KMS-11 (cell line): ENCODE data around the gene FAM107B.

Experiments used
- H2AFZ ChIP-seq: fragments of 200-600 bp; sonication (generic); 2 replicates; pipeline ENCODE4 v1.6.1; 2016; ENCODE audit warnings: antibody characterized with exemption, mixed run types, low read depth
- H3K27ac ChIP-seq: fragments of 200-600 bp; sonication (generic); 2 replicates; pipeline ENCODE4 v1.6.1; 2016; ENCODE audit warnings: mild to moderate bottlenecking, mixed run types
- H3K27me3 ChIP-seq: fragments of 200-600 bp; sonication (generic); 2 replicates; pipeline ENCODE4 v1.6.1; 2017; ENCODE audit warnings: mild to moderate bottlenecking, low read depth, mixed run types, moderate library complexity; ENCODE audit not compliant: insufficient read depth
- H3K36me3 ChIP-seq: fragments of 200-600 bp; sonication (generic); 2 replicates; pipeline ENCODE4 v1.6.1; 2017; ENCODE audit warnings: mild to moderate bottlenecking, mixed run types; ENCODE audit not compliant: insufficient read depth
- H3K4me1 ChIP-seq: fragments of 200-600 bp; sonication (generic); 2 replicates; pipeline ENCODE4 v1.6.1; 2016; ENCODE audit warnings: mild to moderate bottlenecking, low read depth, mixed run types; ENCODE audit not compliant: poor library complexity, severe bottlenecking
- H3K4me2 ChIP-seq: fragments of 200-600 bp; sonication (generic); 2 replicates; pipeline ENCODE4 v1.7.0; 2016; ENCODE audit warnings: mild to moderate bottlenecking, mixed run types
- H3K4me3 ChIP-seq: fragments of 200-600 bp; sonication (generic); IDR thresholded peaks from 2 replicates; pipeline ENCODE4 v1.6.1; 2017; ENCODE audit warnings: low read depth, low read length, mixed read lengths; ENCODE audit not compliant: insufficient read depth
- H3K79me2 ChIP-seq: fragments of 200-600 bp; sonication (generic); 2 replicates; pipeline ENCODE4 v1.6.1; 2016; ENCODE audit warnings: low read depth, mixed run types; ENCODE audit not compliant: insufficient read depth
- H3K9ac ChIP-seq: fragments of 200-600 bp; sonication (generic); 2 replicates; pipeline ENCODE4 v1.6.1; 2016; ENCODE audit warnings: mild to moderate bottlenecking, mixed run types
- H4K20me1 ChIP-seq: fragments of 200-600 bp; sonication (generic); 2 replicates; pipeline ENCODE4 v1.6.1; 2016; ENCODE audit warnings: mild to moderate bottlenecking, mixed run types; ENCODE audit not compliant: insufficient read depth
- TF ChIP-seq, protein P1 (sequence below): fragments of 200-600 bp; sonication (generic); conservative IDR thresholded peaks from 2 replicates; pipeline ENCODE4 v1.6.1; 2017; ENCODE audit warnings: low read depth, mild to moderate bottlenecking, antibody characterized with exemption, low read length, moderate library complexity, mixed read lengths

FAM107B gene

DNA sequence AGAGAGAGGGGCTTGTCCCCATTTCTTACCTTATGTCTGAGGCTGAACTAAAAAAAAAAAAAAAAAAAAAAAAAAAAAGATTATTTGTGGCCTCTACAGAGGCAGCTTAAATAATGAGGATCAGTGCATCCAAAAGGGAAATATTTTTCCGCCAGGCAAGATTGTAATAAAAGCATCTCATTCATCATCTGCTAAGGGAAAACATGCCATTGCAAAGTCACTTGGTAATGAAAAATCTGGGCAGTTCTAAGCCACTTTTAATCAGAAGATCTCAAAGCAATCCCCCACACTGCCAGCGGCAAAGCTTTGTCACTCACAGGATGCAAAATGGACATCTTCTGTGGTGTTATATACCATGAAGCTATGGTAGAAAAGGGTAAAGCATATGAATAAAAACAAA is 3.8 kb downstream of the FAM107B start:
- Histone ChIP-seq H3K27me3 (no peaks in the 10 kb centered on the region), H3K79me2 (no peaks in the 10 kb centered on the region), H3K36me3 (no peaks in the 10 kb centered on the region), H3K4me1 (no peaks in the 10 kb centered on the region), H2AFZ (no peak overlapping the region), H3K9ac (no peak overlapping the region), H3K4me3 (no peak overlapping the region), H3K27ac (no peak overlapping the region), H4K20me1 (no peaks in the 10 kb centered on the region), H3K4me2 (no peak overlapping the region)
- TF ChIP-seq, protein P1, sequence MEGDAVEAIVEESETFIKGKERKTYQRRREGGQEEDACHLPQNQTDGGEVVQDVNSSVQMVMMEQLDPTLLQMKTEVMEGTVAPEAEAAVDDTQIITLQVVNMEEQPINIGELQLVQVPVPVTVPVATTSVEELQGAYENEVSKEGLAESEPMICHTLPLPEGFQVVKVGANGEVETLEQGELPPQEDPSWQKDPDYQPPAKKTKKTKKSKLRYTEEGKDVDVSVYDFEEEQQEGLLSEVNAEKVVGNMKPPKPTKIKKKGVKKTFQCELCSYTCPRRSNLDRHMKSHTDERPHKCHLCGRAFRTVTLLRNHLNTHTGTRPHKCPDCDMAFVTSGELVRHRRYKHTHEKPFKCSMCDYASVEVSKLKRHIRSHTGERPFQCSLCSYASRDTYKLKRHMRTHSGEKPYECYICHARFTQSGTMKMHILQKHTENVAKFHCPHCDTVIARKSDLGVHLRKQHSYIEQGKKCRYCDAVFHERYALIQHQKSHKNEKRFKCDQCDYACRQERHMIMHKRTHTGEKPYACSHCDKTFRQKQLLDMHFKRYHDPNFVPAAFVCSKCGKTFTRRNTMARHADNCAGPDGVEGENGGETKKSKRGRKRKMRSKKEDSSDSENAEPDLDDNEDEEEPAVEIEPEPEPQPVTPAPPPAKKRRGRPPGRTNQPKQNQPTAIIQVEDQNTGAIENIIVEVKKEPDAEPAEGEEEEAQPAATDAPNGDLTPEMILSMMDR, result no peak

DNA sequence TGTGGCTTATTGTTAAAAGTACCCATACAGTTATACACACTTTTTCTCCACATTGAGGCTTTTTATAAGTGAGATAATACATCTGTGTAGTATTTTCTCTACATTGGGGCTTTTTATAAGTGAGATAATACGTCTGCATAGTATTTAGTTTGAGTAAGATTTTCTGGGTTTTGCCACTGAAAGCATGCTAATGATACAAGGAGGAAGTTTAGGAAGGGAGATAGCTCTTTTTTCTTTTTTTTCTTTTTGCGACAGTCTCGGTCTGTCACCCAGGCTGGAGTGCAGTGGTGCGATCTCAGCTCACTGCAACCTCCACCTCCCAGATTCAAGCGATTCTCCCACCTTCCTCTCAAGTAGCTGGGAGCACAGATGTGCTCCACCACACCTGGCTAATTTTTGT is 13.3 kb downstream of the FAM107B start:
- H3K36me3 ChIP-seq, result no peaks in the 10 kb centered on the region
- no peaks in the 10 kb centered on the region for H3K4me1 ChIP-seq
- no peaks in the 10 kb centered on the region for H3K79me2 ChIP-seq
- H3K27me3 ChIP-seq, result no peaks in the 10 kb centered on the region
- H3K9ac ChIP-seq, result no peak overlapping the region
- no peak overlapping the region for H3K4me3 ChIP-seq
- no peak overlapping the region for H3K27ac ChIP-seq
- no peak overlapping the region for H3K4me2 ChIP-seq
- no peaks in the 10 kb centered on the region for H4K20me1 ChIP-seq
- H2AFZ ChIP-seq, result no peak overlapping the region
- TF ChIP-seq, protein P1, result no peak

DNA sequence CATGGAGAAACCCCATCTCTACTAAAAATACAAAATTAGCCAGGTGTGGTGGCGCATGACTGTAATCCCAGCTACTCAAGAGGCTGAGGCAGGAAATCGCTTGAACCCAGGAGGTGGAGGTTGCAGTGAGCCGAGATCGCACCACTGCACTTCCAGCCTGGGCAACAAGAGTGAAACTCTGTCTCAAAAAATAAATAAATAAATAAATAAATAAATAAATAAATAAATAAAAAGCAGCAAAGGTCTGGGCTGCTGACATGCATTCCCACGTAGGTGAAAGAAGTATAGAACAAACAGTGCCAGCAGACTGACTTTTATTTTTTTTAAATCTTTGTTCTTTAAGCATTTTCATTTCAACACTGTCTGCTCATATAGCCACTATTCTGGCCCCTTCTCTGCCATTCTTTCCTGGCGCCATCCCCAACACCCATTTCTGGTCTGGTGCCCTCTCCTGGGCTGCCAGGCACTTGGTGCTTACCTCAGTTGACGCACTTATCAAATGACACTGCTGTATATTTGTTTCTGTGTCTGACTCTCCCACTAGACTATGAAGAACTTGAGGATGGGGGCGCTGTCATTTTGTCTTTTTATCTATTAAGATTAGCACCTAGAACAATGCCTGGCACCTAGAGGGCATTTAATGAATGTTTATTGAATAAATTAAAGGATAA is 15.6 kb downstream of the FAM107B start:
- Histone ChIP-seq H3K4me3 (no peak overlapping the region), H3K9ac (no peak overlapping the region), H3K36me3 (no peaks in the 10 kb centered on the region), H4K20me1 (no peaks in the 10 kb centered on the region), H3K4me2 (no peak overlapping the region), H3K4me1 (no peaks in the 10 kb centered on the region), H3K27me3 (no peaks in the 10 kb centered on the region), H3K27ac (no peak overlapping the region), H2AFZ (no peak overlapping the region), H3K79me2 (no peaks in the 10 kb centered on the region)
- TF ChIP-seq, protein P1, result no peak

DNA sequence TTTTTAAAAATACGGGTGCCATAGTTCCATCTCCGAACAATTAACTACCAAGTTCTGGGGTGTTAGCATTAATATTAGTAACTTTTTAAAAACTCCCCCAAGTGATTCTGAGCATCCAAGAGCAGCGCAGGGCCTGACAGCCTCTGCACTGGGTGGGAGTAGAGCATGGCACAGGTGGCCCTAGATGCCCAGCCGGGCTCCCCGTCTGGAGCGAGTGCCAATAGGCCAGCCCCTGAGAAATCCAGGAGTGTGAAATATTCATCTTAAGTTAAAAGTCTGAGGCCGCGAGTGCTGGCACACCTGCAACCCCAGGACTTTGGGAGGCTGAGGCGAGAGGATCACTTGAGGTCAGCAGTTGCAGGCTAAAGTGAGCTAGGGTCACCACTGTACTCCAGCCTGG is 16.2 kb downstream of the FAM107B start:
- Histone ChIP-seq H4K20me1 (no peaks in the 10 kb centered on the region), H3K9ac (no peak overlapping the region), H3K27me3 (no peaks in the 10 kb centered on the region), H3K27ac (no peak overlapping the region), H3K4me2 (no peak overlapping the region), H3K36me3 (no peaks in the 10 kb centered on the region), H3K4me1 (no peaks in the 10 kb centered on the region), H3K4me3 (no peak overlapping the region), H3K79me2 (no peaks in the 10 kb centered on the region), H2AFZ (no peak overlapping the region)
- TF ChIP-seq, protein P1, result no peak
